ENCODE results near the gene PNPLA8.
A peak's percentile ranks its signal among the peaks of the same experiment; 100 is the strongest.

The PNPLA8 gene

GRCh38 chr7:108525985-108526767, at the start of gene PNPLA8:
Gene PNPLA8, minus strand, starts transcription at chr7:108526135. Its CDS starts 10,644 bp downstream, at chr7:108515491.
- H3K27ac ChIP-seq (ENCODE audit: low read length): peak within 1 kb of the TSS; percentile 74

GRCh38 chr7:108575156-108575555, 49.2 kb upstream of the PNPLA8 start:
- peaks cover 4% of the 10 kb centered on the region for H3K4me1 ChIP-seq (ENCODE audit: control insufficient read depth, low read depth, low read length)
- no peak overlapping the region for H3K9ac ChIP-seq (ENCODE audit: low read length)
- H3K36me3 ChIP-seq (ENCODE audit: control insufficient read depth, low read depth, low read length): peaks cover 15% of the 10 kb centered on the region
- peaks cover 8% of the 10 kb centered on the region for H3K9me3 ChIP-seq (ENCODE audit: control insufficient read depth, low read depth, low read length)
- no peak overlapping the region for H3K4me3 ChIP-seq (ENCODE audit: low read length)
- no peak overlapping the region for H3K27ac ChIP-seq (ENCODE audit: low read length)
- H3K27me3 ChIP-seq (ENCODE audit: control insufficient read depth, insufficient read depth, low read length): no peaks in the 10 kb centered on the region

More at GRCh38 chr7:108525985-108526767, at the start of gene PNPLA8:
- Histone ChIP-seq H3K4me1 (ENCODE audit: control insufficient read depth, low read depth, low read length) (peaks cover 39% of the 10 kb centered on the region), H3K36me3 (ENCODE audit: control insufficient read depth, low read depth, low read length) (no peaks in the 10 kb centered on the region), H3K4me3 (ENCODE audit: low read length) (peak within 1 kb of the TSS; percentile 86), H3K9me3 (ENCODE audit: control insufficient read depth, low read depth, low read length) (no peaks in the 10 kb centered on the region), H3K9ac (ENCODE audit: low read length) (peak within 1 kb of the TSS; percentile 64), H3K27me3 (ENCODE audit: control insufficient read depth, insufficient read depth, low read length) (no peaks in the 10 kb centered on the region)

GRCh38 chr7:108572480-108572879, 46.5 kb upstream of the PNPLA8 start:
- H3K27ac ChIP-seq (ENCODE audit: low read length): no peak overlapping the region
- no peak overlapping the region for H3K4me3 ChIP-seq (ENCODE audit: low read length)
- peaks cover 15% of the 10 kb centered on the region for H3K36me3 ChIP-seq (ENCODE audit: control insufficient read depth, low read depth, low read length)
- H3K9ac ChIP-seq (ENCODE audit: low read length): no peak overlapping the region
- no peaks in the 10 kb centered on the region for H3K27me3 ChIP-seq (ENCODE audit: control insufficient read depth, insufficient read depth, low read length)
- peaks cover 15% of the 10 kb centered on the region for H3K4me1 ChIP-seq (ENCODE audit: control insufficient read depth, low read depth, low read length)
- H3K9me3 ChIP-seq (ENCODE audit: control insufficient read depth, low read depth, low read length): no peaks in the 10 kb centered on the region

GRCh38 chr7:108570146-108570755, 44.3 kb upstream of the PNPLA8 start:
- H3K27me3 ChIP-seq (ENCODE audit: control insufficient read depth, insufficient read depth, low read length): no peaks in the 10 kb centered on the region
- H3K36me3 ChIP-seq (ENCODE audit: control insufficient read depth, low read depth, low read length): peaks cover 23% of the 10 kb centered on the region
- H3K9ac ChIP-seq (ENCODE audit: low read length): peak overlapping the region; percentile 87
- peaks cover 19% of the 10 kb centered on the region for H3K4me1 ChIP-seq (ENCODE audit: control insufficient read depth, low read depth, low read length)
- H3K27ac ChIP-seq (ENCODE audit: low read length): no peak overlapping the region
- no peaks in the 10 kb centered on the region for H3K9me3 ChIP-seq (ENCODE audit: control insufficient read depth, low read depth, low read length)
- H3K4me3 ChIP-seq (ENCODE audit: low read length): peak overlapping the region; percentile 90

GRCh38 chr7:108569381-108570145, 43.6 kb upstream of the PNPLA8 start, which contains the start of the genes DNAJB9 and THAP5:
Gene DNAJB9, plus strand, starts transcription at chr7:108569874. Its CDS starts 1,853 bp downstream, at chr7:108571727.
Gene THAP5, minus strand, starts transcription at chr7:108569706. Its CDS starts 137 bp downstream, at chr7:108569569.
- peak within 1 kb of the TSS; percentile 87 for H3K9ac ChIP-seq (ENCODE audit: low read length)
- peaks cover 30% of the 10 kb centered on the region for H3K36me3 ChIP-seq (ENCODE audit: control insufficient read depth, low read depth, low read length)
- peak within 1 kb of the TSS; percentile 68 for H3K27ac ChIP-seq (ENCODE audit: low read length)
- peak within 1 kb of the TSS; percentile 90 for H3K4me3 ChIP-seq (ENCODE audit: low read length)
- no peaks in the 10 kb centered on the region for H3K9me3 ChIP-seq (ENCODE audit: control insufficient read depth, low read depth, low read length)
- no peaks in the 10 kb centered on the region for H3K27me3 ChIP-seq (ENCODE audit: control insufficient read depth, insufficient read depth, low read length)
- peaks cover 19% of the 10 kb centered on the region for H3K4me1 ChIP-seq (ENCODE audit: control insufficient read depth, low read depth, low read length)

- no peaks in the 10 kb centered on the region for H3K9me3 ChIP-seq (ENCODE audit: control insufficient read depth, low read depth, low read length)
- H3K9ac ChIP-seq (ENCODE audit: low read length): peak overlapping the region; percentile 87
- H3K27ac ChIP-seq (ENCODE audit: low read length): peak overlapping the region; percentile 68
- peak overlapping the region; percentile 90 for H3K4me3 ChIP-seq (ENCODE audit: low read length)
- peaks cover 19% of the 10 kb centered on the region for H3K4me1 ChIP-seq (ENCODE audit: control insufficient read depth, low read depth, low read length)
- peaks cover 37% of the 10 kb centered on the region for H3K36me3 ChIP-seq (ENCODE audit: control insufficient read depth, low read depth, low read length)
- no peaks in the 10 kb centered on the region for H3K27me3 ChIP-seq (ENCODE audit: control insufficient read depth, insufficient read depth, low read length)
These were observed 43.0 kb upstream of the PNPLA8 start for GRCh38 chr7:108568801-108569380.

- H3K4me1 ChIP-seq (ENCODE audit: control insufficient read depth, low read depth, low read length): peaks cover 16% of the 10 kb centered on the region
- no peaks in the 10 kb centered on the region for H3K9me3 ChIP-seq (ENCODE audit: control insufficient read depth, low read depth, low read length)
- no peak overlapping the region for H3K27ac ChIP-seq (ENCODE audit: low read length)
- no peak overlapping the region for H3K9ac ChIP-seq (ENCODE audit: low read length)
- H3K27me3 ChIP-seq (ENCODE audit: control insufficient read depth, insufficient read depth, low read length): no peaks in the 10 kb centered on the region
- no peak overlapping the region for H3K4me3 ChIP-seq (ENCODE audit: low read length)
- H3K36me3 ChIP-seq (ENCODE audit: control insufficient read depth, low read depth, low read length): peaks cover 25% of the 10 kb centered on the region
These were observed 40.1 kb upstream of the PNPLA8 start for GRCh38 chr7:108565987-108566386.

GRCh38 chr7:108561047-108561619, 35.2 kb upstream of the PNPLA8 start:
- Histone ChIP-seq H3K27ac (ENCODE audit: low read length) (no peak overlapping the region), H3K36me3 (ENCODE audit: control insufficient read depth, low read depth, low read length) (peaks cover 21% of the 10 kb centered on the region), H3K9me3 (ENCODE audit: control insufficient read depth, low read depth, low read length) (peaks cover 9% of the 10 kb centered on the region), H3K27me3 (ENCODE audit: control insufficient read depth, insufficient read depth, low read length) (no peaks in the 10 kb centered on the region), H3K4me3 (ENCODE audit: low read length) (no peak overlapping the region), H3K9ac (ENCODE audit: low read length) (no peak overlapping the region), H3K4me1 (ENCODE audit: control insufficient read depth, low read depth, low read length) (no peaks in the 10 kb centered on the region)

- no peak overlapping the region for H3K27ac ChIP-seq (ENCODE audit: low read length)
- H3K27me3 ChIP-seq (ENCODE audit: control insufficient read depth, insufficient read depth, low read length): no peaks in the 10 kb centered on the region
- H3K9me3 ChIP-seq (ENCODE audit: control insufficient read depth, low read depth, low read length): peaks cover 9% of the 10 kb centered on the region
- H3K9ac ChIP-seq (ENCODE audit: low read length): no peak overlapping the region
- no peaks in the 10 kb centered on the region for H3K4me1 ChIP-seq (ENCODE audit: control insufficient read depth, low read depth, low read length)
- peaks cover 6% of the 10 kb centered on the region for H3K36me3 ChIP-seq (ENCODE audit: control insufficient read depth, low read depth, low read length)
- H3K4me3 ChIP-seq (ENCODE audit: low read length): no peak overlapping the region
These were observed 33.3 kb upstream of the PNPLA8 start for GRCh38 chr7:108559253-108559652.

- Histone ChIP-seq H3K4me1 (ENCODE audit: control insufficient read depth, low read depth, low read length) (no peaks in the 10 kb centered on the region), H3K27ac (ENCODE audit: low read length) (no peak overlapping the region), H3K36me3 (ENCODE audit: control insufficient read depth, low read depth, low read length) (no peaks in the 10 kb centered on the region), H3K27me3 (ENCODE audit: control insufficient read depth, insufficient read depth, low read length) (no peaks in the 10 kb centered on the region), H3K9ac (ENCODE audit: low read length) (no peak overlapping the region), H3K4me3 (ENCODE audit: low read length) (no peak overlapping the region), H3K9me3 (ENCODE audit: control insufficient read depth, low read depth, low read length) (peaks cover 9% of the 10 kb centered on the region)
These were observed 31.7 kb upstream of the PNPLA8 start for GRCh38 chr7:108557617-108558016.

GRCh38 chr7:108557191-108557590, 31.3 kb upstream of the PNPLA8 start:
- Histone ChIP-seq H3K27me3 (ENCODE audit: control insufficient read depth, insufficient read depth, low read length) (no peaks in the 10 kb centered on the region), H3K27ac (ENCODE audit: low read length) (no peak overlapping the region), H3K9ac (ENCODE audit: low read length) (no peak overlapping the region), H3K4me1 (ENCODE audit: control insufficient read depth, low read depth, low read length) (no peaks in the 10 kb centered on the region), H3K36me3 (ENCODE audit: control insufficient read depth, low read depth, low read length) (no peaks in the 10 kb centered on the region), H3K9me3 (ENCODE audit: control insufficient read depth, low read depth, low read length) (peaks cover 9% of the 10 kb centered on the region), H3K4me3 (ENCODE audit: low read length) (no peak overlapping the region)
